Upper lobe of left lung (tissue), 6 donors: Measurements from ENCODE around the gene ATOSB. TPM values are rescaled to one million over a fixed set of nuclear protein-coding genes. Genes with fewer than 3 reads are reported as not detected.
A peak's percentile ranks its signal among the peaks of the same experiment; 100 is the strongest.

Experiments
- ATAC-seq, 2 donors: fragments of 200-7000 bp; cut with Tn5 transposase; one replicate each; pipeline ENCODE4 v1.9.1; 2022; ENCODE audit warnings: mild to moderate bottlenecking in 2 of 2, moderate library complexity in 2 of 2; ENCODE audit not compliant: low FRiP score in 2 of 2
- DNase-seq, 2 donors: peaks; one replicate each; pipeline ENCODE4 v3.0.0-alpha.2; 2019 to 2020
- H3K27ac ChIP-seq, 4 donors: fragments of 200-600 bp; sonication (generic); one replicate each; pipeline ENCODE4 v1.5.1; 2016 to 2019
- H3K27me3 ChIP-seq, 4 donors: fragments of 200-600 bp; sonication (generic); one replicate each; pipeline ENCODE4 v1.5.1; 2017 to 2019
- H3K36me3 ChIP-seq, 4 donors: fragments of 200-600 bp; sonication (generic); one replicate each; pipeline ENCODE4 v1.5.1; 2016 to 2019
- H3K4me1 ChIP-seq, 4 donors: fragments of 200-600 bp; sonication (generic); one replicate each; pipeline ENCODE4 v1.5.1; 2018 to 2019
- H3K4me3 ChIP-seq, 4 donors: fragments of 200-600 bp; sonication (generic); one replicate each; pipeline ENCODE4 v1.5.1; 2017 to 2019; ENCODE audit warnings: mild to moderate bottlenecking in 2 of 4, moderate library complexity in 1 of 4
- H3K9me3 ChIP-seq, 4 donors: fragments of 200-600 bp; sonication (generic); one replicate each; pipeline ENCODE4 v1.5.1; 2018 to 2019
- CTCF ChIP-seq, 6 experiments: fragments of 450-650 bp in 4 of 6; fragments of 200-600 bp in 2 of 6; sonication (generic) in 2 of 6; IDR thresholded peaks; one replicate each; pipeline ENCODE4 v1.5.1; 2016 to 2019; ENCODE audit warnings: antibody characterized with exemption in 6 of 6
- EP300 ChIP-seq, 4 donors: sonication (generic); formaldehyde crosslinking; IDR thresholded peaks; one replicate each; pipeline ENCODE4 v1.5.1; 2017; ENCODE audit warnings: antibody characterized with exemption in 4 of 4, control low read depth in 2 of 4
- POLR2A ChIP-seq, 4 donors: fragments of 450-650 bp; IDR thresholded peaks; one replicate each; pipeline ENCODE4 v1.5.1; 2016 to 2017; ENCODE audit warnings: antibody characterized with exemption in 4 of 4, mild to moderate bottlenecking in 2 of 4
- POLR2AphosphoS5 ChIP-seq, 2 donors: sonication (generic); formaldehyde crosslinking; IDR thresholded peaks; one replicate each; pipeline ENCODE4 v1.5.1; 2017; ENCODE audit warnings: antibody characterized with exemption in 2 of 2
- WGBS, 2 donors: methylation state at CpG; one replicate each; pipeline ENCODE4 v1.1.5; 2017 to 2018; 5-methylcytosine and 5-hydroxymethylcytosine counted together
- total RNA-seq, 6 donors: library from RNA; depleted of rRNA in 4 of 6; stranded (reverse); fragments of >200 nt in 4 of 6; gene quantifications; one replicate each; pipeline versions ENCODE4 v1.1.0 to v1.2.1, GENCODE V29; 2016 to 2021
- donor health status: DM: no; HTN: no; CAD: no; lungs with moderate emphysema.
- donor health status: DM: no; HTN: yes; CAD: no; lungs with severe emphysema.

The ATOSB gene
- total RNA-seq, 6 donors from 2014 or later, result 14.6 to 38.6 (median 29.7) TPM

GRCh38 chr9:35072461-35073278 lies 43.0 kb downstream of the ATOSB start, which contains the start of gene VCP:
Gene VCP (minus strand): TSS chr9:35072625. CDS start chr9:35072353, 272 bp downstream.
- ATAC-seq, result peak; percentile 97
- Histone ChIP-seq H3K27me3 (no peaks in the 10 kb centered on the region), H3K9me3 (no peaks in the 10 kb centered on the region), H3K36me3 (peaks cover 4 to 19% (median 7%) of the 10 kb centered on the region in 4 donors), H3K4me1 (peaks cover 31 to 39% (median 36%) of the 10 kb centered on the region in 4 donors), H3K27ac (peak within 1 kb of the TSS; percentile 99 to 100 (median 100)), H3K4me3 (peak within 1 kb of the TSS; percentile 80 to 99 (median 89))
- WGBS, 2 donors, result 6 to 8% methylated on average over 31 to 41 of the region's 54 CpGs
- peak in 1 of 4 donors; percentile 45 for TF ChIP-seq EP300 (IDR thresholded peaks at IDR 0.05)
- TF ChIP-seq POLR2A (IDR thresholded peaks at IDR 0.05), result peak; percentile 36 to 96 (median 89)
- peak in 1 of 6 experiments; percentile 17 for TF ChIP-seq CTCF (IDR thresholded peaks at IDR 0.05)
- TF ChIP-seq POLR2AphosphoS5 (IDR thresholded peaks at IDR 0.05), result peak; percentile 90 to 93
- DNase-seq, result peak; percentile 97 to 98

- Histone ChIP-seq H3K36me3 (peaks cover 10 to 26% (median 14%) of the 10 kb centered on the region in 4 donors), H3K27ac (peak overlapping the region; percentile 99 to 100 (median 100)), H3K27me3 (no peaks in the 10 kb centered on the region), H3K9me3 (no peaks in the 10 kb centered on the region), H3K4me1 (peaks cover 31 to 45% (median 37%) of the 10 kb centered on the region in 4 donors), H3K4me3 (peak overlapping the region; percentile 80 to 99 (median 89))
- TF ChIP-seq EP300 (IDR thresholded peaks at IDR 0.05), result no peak
- no peak for TF ChIP-seq POLR2A (IDR thresholded peaks at IDR 0.05)
- peak in 4 of 6 experiments; percentile 41 to 60 (median 53) for TF ChIP-seq CTCF (IDR thresholded peaks at IDR 0.05)
- peak; percentile 42 to 52 for TF ChIP-seq POLR2AphosphoS5 (IDR thresholded peaks at IDR 0.05)
- peak; percentile 96 for DNase-seq
- peak; percentile 90 to 93 for ATAC-seq
- 0 to 2% methylated on average over 15 to 18 of the region's 79 CpGs for WGBS, 2 donors
Measured at GRCh38 chr9:35071814-35072460, 43.7 kb downstream of the ATOSB start.

GRCh38 chr9:35070823-35071813 lies 44.5 kb downstream of the ATOSB start:
- no peak for TF ChIP-seq POLR2AphosphoS5 (IDR thresholded peaks at IDR 0.05)
- TF ChIP-seq EP300 (IDR thresholded peaks at IDR 0.05), result no peak
- H3K4me3 ChIP-seq, result peak overlapping the region; percentile 80 to 99 (median 89)
- H3K27me3 ChIP-seq, result no peaks in the 10 kb centered on the region
- H3K9me3 ChIP-seq, result no peaks in the 10 kb centered on the region
- peaks cover 18 to 34% (median 22%) of the 10 kb centered on the region in 4 donors for H3K36me3 ChIP-seq
- peaks cover 31 to 45% (median 37%) of the 10 kb centered on the region in 4 donors for H3K4me1 ChIP-seq
- H3K27ac ChIP-seq, result peak overlapping the region; percentile 99 to 100 (median 100)
- DNase-seq (peak in 1 of 2 donors; percentile 34), ATAC-seq (no peak)
- whole genome bisulfite sequencing, 2 donors, result 2 to 3% methylated on average over 19 to 20 of the region's 20 CpGs

- peaks cover 31 to 45% (median 37%) of the 10 kb centered on the region in 4 donors for H3K4me1 ChIP-seq
- H3K27ac ChIP-seq, result no peak overlapping the region
- DNase-seq, result no peak
- TF ChIP-seq EP300 (IDR thresholded peaks at IDR 0.05) (no peak), POLR2AphosphoS5 (IDR thresholded peaks at IDR 0.05) (no peak), POLR2A (IDR thresholded peaks at IDR 0.05) (no peak), CTCF (IDR thresholded peaks at IDR 0.05) (no peak)
- 70 to 73% methylated on average over 4 of the region's 4 CpGs for WGBS, 2 donors
- peak overlapping the region in 1 of 4 donors; percentile 80 for H3K4me3 ChIP-seq
- no peaks in the 10 kb centered on the region for H3K27me3 ChIP-seq
- peaks cover 39 to 49% (median 40%) of the 10 kb centered on the region in 4 donors for H3K36me3 ChIP-seq
- H3K9me3 ChIP-seq, result no peaks in the 10 kb centered on the region
- no peak for ATAC-seq
Measured at GRCh38 chr9:35069020-35069419, 46.6 kb downstream of the ATOSB start.
